ENCODE results near the gene KRT12.
"Not testable (repeated sequence)": the region's sequence is repeated elsewhere in the genome, so short reads cannot be mapped to it uniquely, and the experiment has no call there.

KRT12 gene

GRCh38 chr17:40817103-40817682 lies 49.8 kb downstream of the KRT12 start:
- in situ Hi-C loops (cut with HindIII; ENCODE audit: low sequenced_read_pairs), result no loop called here

GRCh38 chr17:40816569-40816968 lies 50.5 kb downstream of the KRT12 start:
- in situ Hi-C loops (cut with HindIII; ENCODE audit: low sequenced_read_pairs), result no loop called here

DNA sequence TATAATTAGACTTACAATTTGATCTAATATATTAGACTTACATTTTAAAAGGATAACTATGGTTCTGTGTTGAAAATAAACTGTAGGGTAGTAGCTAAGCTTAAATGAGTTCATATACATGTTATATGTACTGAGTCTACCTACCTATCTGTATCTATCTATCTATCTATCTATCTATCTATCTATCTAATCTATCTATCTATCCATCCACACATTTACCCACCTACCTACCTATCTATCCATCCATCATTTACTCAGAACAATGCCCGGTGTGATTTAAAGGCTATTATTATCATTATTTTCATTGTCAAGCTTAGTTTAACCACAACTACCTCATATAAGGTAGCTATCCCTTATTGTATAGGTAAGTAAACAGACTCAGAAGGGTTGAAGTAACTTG lies 51.6 kb downstream of the KRT12 start:
- in situ Hi-C loops (cut with HindIII; ENCODE audit: low sequenced_read_pairs), result no loop called here

DNA sequence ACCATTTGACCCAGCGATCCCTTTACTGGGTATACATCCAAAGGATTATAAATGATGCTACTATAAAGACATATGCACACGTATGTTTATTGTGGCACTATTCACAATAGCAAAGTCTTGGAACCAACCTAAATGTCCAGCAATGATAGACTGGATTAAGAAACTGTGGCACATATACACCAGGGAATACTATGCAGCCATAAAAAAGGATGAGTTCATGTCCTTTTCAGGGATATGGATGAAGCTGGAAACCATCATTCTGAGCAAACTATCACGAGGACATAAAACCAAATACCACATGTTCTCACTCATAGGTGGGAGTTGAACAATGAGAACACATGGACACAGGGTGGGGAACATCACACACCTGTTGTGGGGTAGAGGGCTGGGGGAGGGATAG lies 52.4 kb downstream of the KRT12 start:
- in situ Hi-C loops (cut with HindIII; ENCODE audit: low sequenced_read_pairs), result not testable (repeated sequence)

GRCh38 chr17:40813804-40814203 lies 53.2 kb downstream of the KRT12 start:
- in situ Hi-C loops (cut with HindIII; ENCODE audit: low sequenced_read_pairs), result no loop called here

DNA sequence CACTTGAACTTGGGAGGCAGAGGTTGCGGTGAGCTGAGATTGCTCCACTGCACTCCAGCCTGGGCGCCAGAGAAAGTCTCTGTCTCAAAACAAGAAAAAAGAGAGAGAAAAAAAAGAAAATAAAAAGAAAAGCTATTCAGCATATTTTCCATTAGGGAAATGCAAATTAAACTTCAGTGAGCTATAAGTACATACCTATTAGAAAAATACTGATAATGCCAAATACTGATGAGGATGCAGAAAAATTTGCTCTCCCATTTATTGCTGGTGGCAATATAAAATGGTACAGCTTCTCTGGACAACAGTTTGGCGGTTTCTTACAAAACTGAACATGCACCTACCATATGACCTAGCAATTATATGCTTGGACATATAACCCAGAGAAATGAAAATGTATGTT lies 54.4 kb downstream of the KRT12 start:
- in situ Hi-C loops (cut with HindIII; ENCODE audit: low sequenced_read_pairs), result no loop called here
